GM12801 (cell line): ENCODE results near the gene MYO18B.

ENCODE experiments used
- CTCF ChIP-seq: IDR thresholded peaks from one replicate; pipeline ENCODE4 v1.5.1; 2011; ENCODE audit warnings: control low read depth; ENCODE audit not compliant: insufficient read length; ENCODE audit errors: extremely low read depth

The MYO18B gene

DNA sequence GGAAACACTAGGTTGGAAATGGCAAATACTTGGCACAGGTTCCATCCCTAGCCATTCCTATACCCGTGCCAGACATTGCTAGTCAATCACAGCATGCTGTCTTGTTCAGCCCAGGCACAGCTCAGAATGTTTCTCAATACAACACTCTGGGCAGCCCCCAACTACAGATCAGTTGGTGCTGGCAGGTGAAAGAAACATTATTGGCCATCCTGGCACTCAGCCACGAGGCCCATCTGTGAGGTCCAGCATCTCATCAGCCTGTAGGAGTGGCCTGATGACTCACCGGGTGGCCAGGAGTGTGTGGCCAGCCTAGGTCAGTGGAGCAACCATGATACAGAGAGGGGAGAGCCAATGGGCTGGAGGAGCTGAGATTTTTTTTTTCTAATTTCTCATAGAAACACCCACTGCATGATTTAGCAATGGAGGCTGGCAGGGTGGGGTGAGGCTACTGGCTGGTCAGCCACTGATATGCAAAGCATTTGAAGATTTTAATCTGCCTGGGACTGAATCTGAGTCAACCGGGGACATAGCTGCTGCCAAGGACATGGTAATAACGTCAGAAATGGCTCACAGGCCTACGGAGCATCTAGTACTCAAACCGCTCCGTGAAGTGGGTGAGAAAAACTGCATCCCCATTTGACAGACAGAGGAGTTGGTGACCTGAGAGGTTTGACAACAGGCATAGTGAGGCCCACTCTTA, 5.4 kb downstream of the MYO18B start:
- no peak for TF ChIP-seq CTCF

- no peak for TF ChIP-seq CTCF
Observed at GRCh38 chr22:25748140-25748539, 6.2 kb downstream of the MYO18B start.

DNA sequence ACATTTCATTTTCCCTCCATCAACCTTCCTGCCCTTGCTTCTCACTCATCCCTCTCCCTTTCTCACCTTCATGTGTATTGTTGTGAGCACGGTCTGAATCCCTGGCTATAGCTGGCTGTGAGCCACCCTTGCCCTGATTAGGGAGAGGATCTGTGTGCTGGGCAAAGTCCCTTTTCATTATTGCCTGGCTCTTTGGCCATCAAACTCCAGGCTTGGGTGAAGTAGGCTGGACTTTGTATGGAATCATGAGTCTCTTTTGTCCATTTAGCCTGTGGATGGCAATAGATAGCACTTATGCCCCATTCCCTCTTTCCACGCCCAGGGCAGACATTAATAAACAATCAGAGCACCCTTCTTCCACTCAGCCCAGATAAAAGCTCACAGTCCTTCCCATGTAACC, 6.7 kb downstream of the MYO18B start:
- TF ChIP-seq CTCF, result no peak

GRCh38 chr22:25749420-25750169, 7.6 kb downstream of the MYO18B start:
- no peak for TF ChIP-seq CTCF

DNA sequence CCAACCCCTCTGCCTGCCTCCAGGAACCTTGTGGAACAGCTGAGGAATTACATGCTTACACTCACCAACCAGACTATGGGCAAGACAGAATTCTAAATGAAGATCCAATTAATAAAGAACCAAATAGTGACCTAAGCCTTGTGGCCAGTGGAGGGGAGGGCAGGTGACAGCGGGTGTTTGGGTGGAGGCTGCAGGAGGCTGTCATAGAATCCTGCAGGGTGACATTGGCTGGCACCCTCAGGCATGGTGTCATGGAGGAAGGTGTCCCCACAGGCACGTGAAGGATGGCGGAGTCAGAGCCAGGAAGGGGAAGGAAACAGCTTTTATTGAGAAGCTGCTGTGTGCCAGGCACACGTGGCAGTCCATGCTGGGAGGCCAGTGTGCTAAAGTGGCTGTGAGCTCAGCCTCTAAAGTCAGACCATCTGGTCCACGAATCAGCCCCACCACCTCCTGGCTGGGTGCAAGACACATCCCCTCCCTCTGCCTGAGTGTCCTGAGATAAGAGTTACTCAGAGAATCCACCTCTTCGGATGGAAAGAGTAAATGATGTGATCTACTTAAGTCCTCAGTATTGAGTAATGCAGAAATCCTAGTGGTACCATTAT, 8.7 kb downstream of the MYO18B start:
- no peak for TF ChIP-seq CTCF

GRCh38 chr22:25751174-25751581, 9.2 kb downstream of the MYO18B start:
- TF ChIP-seq CTCF, result no peak

GRCh38 chr22:25752615-25753214, 10.7 kb downstream of the MYO18B start:
- TF ChIP-seq CTCF, result no peak
